Heart right ventricle (tissue), 16 donors: ENCODE data around the gene UBE2G2. TPM values are rescaled to one million over a fixed set of nuclear protein-coding genes. Genes with fewer than 3 reads are reported as not detected.

Source experiments
- ATAC-seq, 8 donors: fragments of 200-7000 bp; cut with Tn5 transposase; one replicate each; pipeline ENCODE4 v1.9.1; 2020; ENCODE audit warnings: mild to moderate bottlenecking in 8 of 8, moderate library complexity in 8 of 8, moderate number of reproducible peaks in 1 of 8
- DNase-seq, 2 donors: peaks; one replicate each; pipeline ENCODE4 v3.0.0-alpha.2; 2020
- H3K27ac ChIP-seq, 10 donors: fragments of 200-600 bp; sonication (generic) in 2 of 10; one replicate each; pipeline versions ENCODE4 v1.5.0 to v1.8.0; 2020 to 2022; ENCODE audit warnings: mild to moderate bottlenecking in 3 of 10
- H3K27me3 ChIP-seq, 7 donors: fragments of 200-600 bp; one replicate each; pipeline ENCODE4 v1.8.0; 2021 to 2022; ENCODE audit warnings: mild to moderate bottlenecking in 2 of 7
- H3K36me3 ChIP-seq, 9 donors: fragments of 200-600 bp; sonication (generic) in 1 of 9; one replicate each; pipeline versions ENCODE4 v1.5.0 to v1.8.0; 2020 to 2022; ENCODE audit warnings: mild to moderate bottlenecking in 2 of 9
- H3K4me1 ChIP-seq, 9 donors: fragments of 200-600 bp; sonication (generic) in 1 of 9; one replicate each; pipeline versions ENCODE4 v1.5.0 to v1.8.0; 2020 to 2022; ENCODE audit warnings: mild to moderate bottlenecking in 4 of 9
- H3K4me3 ChIP-seq, 10 donors: fragments of 200-600 bp; sonication (generic) in 2 of 10; one replicate each; pipeline versions ENCODE4 v1.5.0 to v1.8.0; 2020 to 2022; ENCODE audit warnings: mild to moderate bottlenecking in 7 of 10, moderate library complexity in 2 of 10
- H3K9me3 ChIP-seq, 11 donors: fragments of 200-600 bp in 10 of 11; sonication (generic) in 2 of 11; one replicate each; pipeline versions ENCODE4 v1.5.0 to v1.8.0; 2013 to 2022; ENCODE audit warnings: mild to moderate bottlenecking in 2 of 11, control low read depth in 1 of 11, moderate library complexity in 1 of 11
- WGBS, 2 donors: extraction: QIAGEN DNeasy Blood & Tissue Kit; methylation state at CpG; one replicate each; pipeline ENCODE4 v1.1.7; 2013; ENCODE audit warnings: inconsistent platforms in 1 of 2; 5-methylcytosine and 5-hydroxymethylcytosine counted together
- intact Hi-C, 10 donors: fragments of 100-400 bp; cut with DNase I; formaldehyde crosslinking; loops; one replicate each; pipeline versions ENCODE4 v1.11.1 to v1.14.2; 2022
- polyA plus RNA-seq, 2 donors: library from polyadenylated mRNA; stranded (reverse); fragments of 200-250 nt; gene quantifications; one replicate each; pipeline ENCODE4 v1.2.3, GENCODE V29; 2013
- total RNA-seq, 10 donors: library from RNA; stranded (reverse); fragmentation: NEBNext Ultra II Directional in 3 of 10; extraction: Animal tissue kit (Norgen Biotek cat#: 25700) in 3 of 10; gene quantifications; one replicate each; pipeline versions ENCODE4 v1.2.1 to v1.2.4, GENCODE V29; 2021 to 2023
- TF ChIP-seq, protein P1 (sequence below), 9 donors: fragments of 200-600 bp; sonication (generic) in 2 of 9; IDR thresholded peaks; one replicate each; pipeline versions ENCODE4 v1.5.0 to v1.8.0; 2021 to 2022; ENCODE audit warnings: antibody characterized with exemption in 9 of 9, mild to moderate bottlenecking in 5 of 9, moderate library complexity in 1 of 9
- donor health status: Arrhythmogenic right ventricular cardiomyopathy.
- donor health status: ischemic (EF 13 %, LVEDD 7.1; RV severe dilation, severe dysfunction).
- donor health status: healthy with polysubstance abuse.
- donor health status: DM: no; HTN: yes; CAD: no.
- donor health status: DM: no; HTN: no; CAD: no.
- donor health status: ischemic (EF 25% LVEDD 6.9; RV normal size, moderate dysfunction).
- donor health status: ischemic (EF 25% LVEDD 5.7; RV mildly dilated, moderate dysfunction).
- donor health status: healthy.
- donor health status: DM: yes; HTN: yes; CAD: no.
- donor health status: Ischemic cardiomyopathy.
- donor health status: ischemic (EF 35%, LVEDD 5.7; RV mildly dilated, moderate dysfunction).
- donor health status: nonischemic (EF 11% LVEDD 7.7; RV severe dilation, severe dysfunction).
- donor health status: DM: yes; HTN: yes; CAD: no.
- donor health status: PGD.
- donor health status: ischemic (EF 29% LVEDD 5.4; RV normal size, mild dysfunction).
- donor health status: nonischemic (EF 23%, LVEDD 6.1; RV moderate dilation, normal function).

UBE2G2 gene
- total and polyA plus RNA-seq, 12 donors: 39.6 to 89.5 (median 63.2) TPM

DNA sequence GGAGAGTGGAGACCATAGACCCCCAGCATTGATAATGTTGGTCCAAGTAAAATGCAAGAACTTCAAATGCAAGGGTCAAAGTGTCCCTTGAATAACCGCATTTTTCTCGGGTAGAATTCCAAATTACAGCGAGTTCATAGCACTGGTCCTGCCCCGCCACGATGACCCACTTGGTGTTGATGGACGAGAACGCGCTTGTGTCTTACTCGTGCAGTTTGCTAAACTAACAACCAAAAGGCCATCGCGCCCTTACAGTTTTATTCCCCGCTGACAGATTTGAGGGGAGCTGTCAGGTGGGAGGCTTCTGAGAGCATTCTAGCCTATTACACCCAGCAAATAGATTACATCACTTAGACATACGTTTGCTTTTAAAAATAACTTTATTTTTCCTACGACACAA lies 72.9 kb downstream of the UBE2G2 start:
- H3K27me3 ChIP-seq: peaks cover 0 to 65% (median 41%) of the 10 kb centered on the region in 7 donors
- no peak overlapping the region for H3K27ac ChIP-seq
- WGBS, 2 donors: 84 to 90% methylated on average over 14 of the region's 14 CpGs
- H3K4me3 ChIP-seq: no peak overlapping the region
- no peak for DNase-seq
- H3K36me3 ChIP-seq: no peaks in the 10 kb centered on the region
- H3K9me3 ChIP-seq: no peaks in the 10 kb centered on the region
- peaks cover 0 to 3% (median 0%) of the 10 kb centered on the region in 9 donors for H3K4me1 ChIP-seq
- no peak for ATAC-seq
- TF ChIP-seq, protein P1, sequence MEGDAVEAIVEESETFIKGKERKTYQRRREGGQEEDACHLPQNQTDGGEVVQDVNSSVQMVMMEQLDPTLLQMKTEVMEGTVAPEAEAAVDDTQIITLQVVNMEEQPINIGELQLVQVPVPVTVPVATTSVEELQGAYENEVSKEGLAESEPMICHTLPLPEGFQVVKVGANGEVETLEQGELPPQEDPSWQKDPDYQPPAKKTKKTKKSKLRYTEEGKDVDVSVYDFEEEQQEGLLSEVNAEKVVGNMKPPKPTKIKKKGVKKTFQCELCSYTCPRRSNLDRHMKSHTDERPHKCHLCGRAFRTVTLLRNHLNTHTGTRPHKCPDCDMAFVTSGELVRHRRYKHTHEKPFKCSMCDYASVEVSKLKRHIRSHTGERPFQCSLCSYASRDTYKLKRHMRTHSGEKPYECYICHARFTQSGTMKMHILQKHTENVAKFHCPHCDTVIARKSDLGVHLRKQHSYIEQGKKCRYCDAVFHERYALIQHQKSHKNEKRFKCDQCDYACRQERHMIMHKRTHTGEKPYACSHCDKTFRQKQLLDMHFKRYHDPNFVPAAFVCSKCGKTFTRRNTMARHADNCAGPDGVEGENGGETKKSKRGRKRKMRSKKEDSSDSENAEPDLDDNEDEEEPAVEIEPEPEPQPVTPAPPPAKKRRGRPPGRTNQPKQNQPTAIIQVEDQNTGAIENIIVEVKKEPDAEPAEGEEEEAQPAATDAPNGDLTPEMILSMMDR (IDR thresholded peaks at IDR 0.05): no peak
- intact Hi-C loops: no loop called here

DNA sequence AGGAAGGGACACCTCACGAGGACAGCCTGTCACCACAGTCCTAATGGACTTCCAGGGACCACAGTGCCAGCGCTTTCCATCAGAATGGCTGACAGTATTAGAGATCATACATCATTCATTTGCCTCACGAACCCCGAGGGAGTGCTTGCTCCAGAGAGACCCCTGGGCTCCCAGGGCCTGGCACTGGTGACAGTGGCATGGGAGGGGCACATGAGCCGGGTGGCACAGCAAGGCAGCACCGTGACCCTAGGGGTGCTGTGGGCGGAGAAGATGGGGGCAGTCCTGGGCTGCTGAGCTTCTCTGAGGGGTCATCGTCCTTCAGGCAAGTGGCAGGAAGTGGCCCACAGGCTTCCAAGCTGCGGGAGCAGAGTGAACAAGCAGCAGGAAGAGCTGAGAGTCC lies 73.9 kb downstream of the UBE2G2 start:
- Histone ChIP-seq H3K27ac (no peak overlapping the region), H3K36me3 (no peaks in the 10 kb centered on the region), H3K9me3 (no peaks in the 10 kb centered on the region), H3K27me3 (peaks cover 0 to 73% (median 51%) of the 10 kb centered on the region in 7 donors), H3K4me3 (no peak overlapping the region), H3K4me1 (peaks cover 0 to 9% (median 0%) of the 10 kb centered on the region in 9 donors)
- intact Hi-C loops: no loop called here
- 70 to 80% methylated on average over 9 of the region's 9 CpGs for WGBS, 2 donors
- DNase-seq (no peak), ATAC-seq (no peak)
- TF ChIP-seq, protein P1 (IDR thresholded peaks at IDR 0.05): no peak

DNA sequence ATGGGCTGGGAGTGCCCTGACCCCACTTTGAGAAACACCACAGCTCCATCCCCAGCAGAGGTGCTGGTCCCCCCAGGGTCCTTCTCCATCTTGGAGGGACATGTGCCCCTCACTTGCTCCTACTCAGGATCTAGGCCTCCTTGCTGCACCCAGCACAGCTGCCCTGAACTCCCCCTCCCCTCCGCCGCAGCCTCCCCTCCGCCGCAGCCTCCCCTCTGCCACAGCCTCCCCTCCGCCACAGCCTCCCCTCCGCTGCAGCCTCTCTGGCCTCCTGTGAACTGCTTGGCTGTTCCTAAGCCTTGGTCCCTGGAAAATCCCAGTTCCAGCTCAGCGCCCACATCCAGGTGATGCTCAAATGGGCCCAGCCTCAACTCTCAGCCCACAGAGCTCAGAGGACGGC lies 74.3 kb downstream of the UBE2G2 start:
- DNase-seq (no peak), ATAC-seq (no peak)
- Histone ChIP-seq H3K27ac (no peak overlapping the region), H3K4me1 (peaks cover 0 to 9% (median 0%) of the 10 kb centered on the region in 9 donors), H3K36me3 (no peaks in the 10 kb centered on the region), H3K27me3 (peaks cover 0 to 78% (median 55%) of the 10 kb centered on the region in 7 donors), H3K9me3 (no peaks in the 10 kb centered on the region), H3K4me3 (no peak overlapping the region)
- WGBS, 2 donors: 94 to 99% methylated on average over 7 to 8 of the region's 8 CpGs
- intact Hi-C loops: no loop called here
- TF ChIP-seq, protein P1 (IDR thresholded peaks at IDR 0.05): no peak

DNA sequence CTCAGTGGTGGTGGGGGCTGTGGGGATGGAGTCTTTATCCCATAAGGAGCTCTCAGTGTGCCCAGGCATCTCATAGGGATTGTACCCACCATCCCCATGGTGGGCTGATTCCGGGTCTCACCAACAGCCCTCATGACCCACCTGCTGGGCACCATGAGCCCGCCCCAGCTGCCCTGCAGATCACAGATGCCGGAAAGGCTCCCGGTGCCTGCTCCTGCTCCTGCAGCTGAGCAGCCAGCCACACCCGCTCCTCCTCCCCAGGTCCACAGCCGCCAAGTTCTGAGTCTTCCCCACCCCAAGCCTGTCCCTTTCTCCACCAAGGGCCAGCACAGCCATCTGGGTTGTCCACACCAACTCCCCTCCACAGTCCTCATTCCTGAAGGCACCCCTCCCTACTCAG lies 74.8 kb downstream of the UBE2G2 start:
- peaks cover 0 to 9% (median 0%) of the 10 kb centered on the region in 9 donors for H3K4me1 ChIP-seq
- ATAC-seq: no peak
- intact Hi-C loops: no loop called here
- H3K4me3 ChIP-seq: no peak overlapping the region
- no peaks in the 10 kb centered on the region for H3K36me3 ChIP-seq
- no peak for DNase-seq
- peaks cover 0 to 83% (median 59%) of the 10 kb centered on the region in 7 donors for H3K27me3 ChIP-seq
- 71 to 73% methylated on average over 6 of the region's 6 CpGs for WGBS, 2 donors
- TF ChIP-seq, protein P1 (IDR thresholded peaks at IDR 0.05): no peak
- H3K27ac ChIP-seq: no peak overlapping the region
- H3K9me3 ChIP-seq: no peaks in the 10 kb centered on the region
